ENCODE data around the gene ETNPPL.
"Not testable (repeated sequence)": the region's sequence is repeated elsewhere in the genome, so short reads cannot be mapped to it uniquely, and the experiment has no call there.

The ETNPPL gene

DNA sequence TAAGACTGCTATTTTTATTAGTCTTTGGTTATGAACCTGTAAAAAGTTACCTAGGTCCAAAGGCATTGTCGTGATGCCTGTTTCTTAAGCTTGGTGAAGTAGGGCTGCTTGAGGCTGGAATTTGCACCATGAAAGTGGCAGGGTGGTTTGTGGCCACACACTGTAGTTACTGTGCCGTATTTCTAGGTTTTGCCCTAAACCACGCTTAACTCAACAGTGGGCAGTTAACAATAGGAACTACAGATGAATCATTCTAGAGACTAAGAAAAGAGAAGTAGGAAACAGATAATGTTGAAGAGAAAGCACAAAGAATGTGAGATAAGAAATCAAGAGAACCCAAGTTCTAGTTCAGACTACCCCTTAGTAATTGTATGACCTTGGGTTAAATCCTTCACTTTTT lies 11.5 kb downstream of the ETNPPL start:
- no peak for DNase-seq

DNA sequence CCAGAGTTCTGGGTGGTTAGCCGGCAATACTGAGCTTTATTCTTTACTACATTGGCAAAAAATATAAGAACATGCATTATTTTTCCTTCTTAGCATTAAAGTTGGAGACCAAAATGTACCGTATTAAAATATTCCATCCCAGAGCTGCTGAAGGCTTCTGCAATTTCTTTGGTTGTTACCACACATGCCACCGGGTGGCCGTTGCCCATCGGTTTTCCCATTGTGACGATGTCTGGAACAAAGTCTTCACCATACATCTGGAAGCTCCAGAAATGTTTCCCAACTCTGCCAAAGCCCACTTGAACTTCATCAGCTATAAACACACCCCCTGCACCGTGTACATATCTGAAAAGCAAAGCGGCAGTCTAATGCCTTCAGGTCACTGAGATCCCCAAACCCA lies 13.7 kb downstream of the ETNPPL start:
- DNase-seq = no peak

DNA sequence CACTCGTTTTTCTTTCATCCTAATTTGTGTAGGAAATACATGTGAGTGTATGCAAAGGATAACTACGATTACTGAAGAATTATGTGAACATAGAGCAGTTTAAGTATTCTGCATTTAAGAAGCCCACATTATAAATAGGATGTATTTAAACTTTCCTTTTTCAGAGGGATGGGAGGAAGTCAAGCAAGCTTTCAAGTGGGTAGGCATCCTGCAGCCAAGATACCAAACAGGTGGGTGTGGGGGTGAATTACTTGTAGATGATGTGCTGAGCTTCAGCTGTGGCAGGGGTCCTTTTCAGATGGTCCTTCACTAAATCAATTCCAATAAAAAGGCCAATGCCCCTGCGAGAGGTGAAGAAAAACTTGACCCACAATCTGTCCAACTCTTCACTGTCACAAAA lies 16.3 kb downstream of the ETNPPL start:
- DNase-seq = no peak

DNA sequence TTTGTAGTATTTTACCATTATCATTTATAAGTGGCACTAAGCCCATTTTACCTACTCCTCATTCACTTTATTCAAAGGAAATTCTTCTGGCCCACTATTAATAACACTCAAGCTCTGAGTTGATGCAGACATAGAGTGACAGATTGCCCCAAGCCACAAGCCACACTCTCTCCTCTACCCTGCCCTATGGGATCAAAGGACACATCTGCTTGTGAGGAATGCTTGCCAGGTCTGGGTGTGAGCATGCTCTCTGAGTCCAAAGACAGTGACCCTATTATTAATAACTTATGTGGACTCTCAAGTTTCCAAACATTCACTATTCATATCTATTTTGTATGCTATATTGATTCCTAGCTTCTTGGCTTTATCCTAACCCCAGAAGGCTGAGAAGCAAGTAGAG lies 18.5 kb downstream of the ETNPPL start:
- DNase-seq = no peak

DNA sequence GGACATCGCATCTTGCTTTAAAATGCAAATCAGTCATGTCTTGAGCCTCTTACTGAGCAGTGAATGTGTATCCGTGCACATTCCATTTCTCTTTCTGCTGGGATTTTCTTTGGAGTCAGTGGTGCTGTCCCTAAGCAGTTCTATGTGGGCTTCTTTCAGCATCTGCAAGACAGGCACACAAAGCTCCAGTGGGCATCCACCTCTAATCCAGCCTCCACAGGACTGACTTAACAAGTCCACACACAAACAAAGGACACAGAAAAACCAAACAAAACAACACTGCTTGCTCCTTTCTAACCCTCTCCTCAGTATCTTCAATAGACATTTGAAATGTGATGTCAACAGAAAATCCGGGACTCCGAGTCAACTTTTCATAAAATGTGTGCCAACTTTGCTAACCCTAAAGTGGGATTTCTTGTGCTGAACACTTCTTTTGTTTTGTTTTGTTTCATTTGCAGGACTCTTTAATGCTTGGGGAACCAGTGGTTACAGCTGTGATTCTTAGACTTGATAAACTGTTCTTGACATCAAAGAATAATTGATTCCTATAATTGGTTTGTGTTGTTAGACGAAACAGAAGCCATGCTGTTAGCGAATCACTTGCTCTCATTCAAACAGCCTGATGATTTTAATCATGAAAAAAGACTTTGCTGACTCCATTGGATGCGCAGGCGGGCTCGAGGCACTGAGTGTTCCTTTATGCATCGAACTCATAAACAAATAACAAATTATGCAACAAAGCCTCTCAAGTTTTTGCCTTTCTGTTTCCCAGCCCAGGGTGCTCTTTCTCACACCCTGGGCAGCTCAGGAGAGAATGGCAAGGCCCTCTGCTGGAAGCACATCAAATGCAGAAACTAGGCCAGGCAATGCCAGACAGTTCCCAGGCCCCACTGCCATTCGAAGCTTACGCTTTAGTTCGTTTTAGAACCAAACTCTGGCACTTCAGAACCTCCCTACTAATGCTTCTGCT lies 20.1 kb downstream of the ETNPPL start:
- DNase-seq = no peak

DNA sequence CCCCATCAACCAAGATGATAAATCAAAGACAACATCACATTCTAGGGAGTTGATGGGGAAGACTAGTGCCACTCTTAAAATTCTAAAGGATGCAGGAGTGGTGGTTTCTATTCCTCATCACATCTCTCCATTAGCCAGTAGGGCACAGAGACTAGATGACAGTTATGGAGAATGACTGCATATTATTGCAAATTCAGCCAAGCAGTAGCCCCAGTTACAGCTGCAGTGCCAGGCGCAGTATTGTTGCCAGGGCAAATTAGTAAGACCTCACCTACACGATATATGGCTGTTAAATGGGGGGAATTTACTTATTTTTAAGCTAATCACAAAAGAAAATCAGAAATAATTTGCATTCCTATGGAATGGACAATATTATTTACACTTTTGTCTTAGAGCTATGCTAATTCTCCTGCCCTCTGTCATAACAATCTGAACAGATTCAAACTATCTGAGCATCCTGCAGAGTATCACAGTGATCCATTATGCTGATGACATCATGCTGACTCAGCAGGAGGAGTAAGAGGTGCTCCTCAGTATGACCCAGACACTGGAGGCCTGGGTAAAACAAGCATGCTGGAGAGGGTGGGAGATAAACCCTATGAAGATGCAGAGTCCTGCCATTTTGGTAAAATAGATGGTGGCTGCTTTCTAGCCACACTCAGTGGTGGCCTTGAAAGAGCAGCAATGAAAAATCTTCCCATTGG lies 24.7 kb downstream of the ETNPPL start:
- DNase-seq = no peak

DNA sequence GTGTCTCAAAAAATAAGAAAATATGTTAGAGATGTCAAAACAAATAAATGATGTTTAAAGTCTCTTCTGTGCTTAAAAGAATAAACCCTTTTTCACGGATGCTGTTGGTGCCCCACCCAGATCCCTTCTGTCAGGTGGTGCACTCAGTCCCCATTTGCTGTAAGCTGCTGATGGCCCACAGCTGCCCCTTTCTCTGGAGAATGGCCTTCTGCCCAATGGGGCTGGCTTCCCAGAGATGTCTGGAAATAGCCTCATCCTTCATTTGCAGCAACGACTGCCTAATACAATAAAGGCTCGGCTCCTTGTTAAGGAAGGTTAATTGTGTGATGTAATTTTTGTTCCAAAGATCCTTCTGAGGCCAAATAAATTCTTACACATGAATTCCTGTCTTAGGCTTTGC lies 31.8 kb downstream of the ETNPPL start:
- no peak for DNase-seq

DNA sequence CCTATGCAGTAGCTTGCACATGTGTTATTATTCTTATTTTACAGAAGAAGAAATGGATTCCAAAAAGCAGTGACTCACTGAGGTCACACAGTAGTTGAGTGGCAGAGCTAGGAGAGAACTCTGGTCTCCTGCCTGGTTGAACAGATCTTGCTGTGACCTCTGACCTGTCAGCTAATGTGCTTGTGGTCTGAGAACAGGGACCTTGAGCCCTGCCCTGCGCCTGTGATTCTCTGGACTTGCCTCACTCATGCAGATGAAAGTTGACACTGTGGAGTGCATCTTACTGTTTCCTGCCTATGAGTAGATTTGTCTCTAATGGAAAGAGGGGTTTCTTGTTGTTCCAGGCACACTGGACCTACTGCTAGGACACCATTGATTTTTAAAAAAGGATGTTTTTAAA lies 32.3 kb downstream of the ETNPPL start:
- DNase-seq = no peak

DNA sequence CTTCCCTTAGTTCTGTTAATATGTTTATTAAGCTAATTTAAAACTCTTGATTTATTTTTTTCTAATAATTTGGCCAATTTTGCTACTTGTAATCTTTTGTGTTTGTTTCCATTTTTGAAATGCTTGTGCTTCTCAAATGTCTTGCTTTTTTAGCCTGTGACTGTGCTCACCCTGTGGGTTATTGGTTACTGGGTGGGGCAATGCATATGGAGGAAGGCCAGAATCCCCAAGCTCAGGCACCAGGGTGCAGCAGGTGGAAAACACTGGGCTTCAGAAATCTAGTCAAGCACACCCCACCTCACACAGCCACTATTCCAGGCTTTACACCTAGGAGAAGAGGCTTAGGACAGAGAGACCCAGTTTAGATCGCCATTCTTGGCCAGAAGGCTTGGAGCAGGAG lies 33.1 kb downstream of the ETNPPL start:
- no peak for DNase-seq

DNA sequence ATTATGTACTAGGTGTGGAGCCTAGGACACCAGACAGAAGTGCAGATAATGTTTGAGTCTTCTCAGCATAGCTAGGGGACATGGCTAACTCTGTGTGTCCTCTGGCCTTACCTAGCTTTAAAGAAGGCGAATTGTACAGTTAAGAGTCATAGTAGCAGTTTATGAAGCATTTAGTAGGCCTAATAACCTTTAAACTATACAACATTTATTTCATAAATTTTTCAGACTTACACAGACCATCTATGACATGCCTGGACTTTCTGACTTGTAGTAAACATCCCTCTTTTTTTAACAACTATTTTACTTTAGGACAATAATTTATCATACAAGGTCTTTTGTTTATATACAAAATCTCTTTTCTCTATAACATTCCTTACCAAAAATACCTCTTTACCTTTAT lies 37.4 kb downstream of the ETNPPL start:
- no peak for DNase-seq

DNA sequence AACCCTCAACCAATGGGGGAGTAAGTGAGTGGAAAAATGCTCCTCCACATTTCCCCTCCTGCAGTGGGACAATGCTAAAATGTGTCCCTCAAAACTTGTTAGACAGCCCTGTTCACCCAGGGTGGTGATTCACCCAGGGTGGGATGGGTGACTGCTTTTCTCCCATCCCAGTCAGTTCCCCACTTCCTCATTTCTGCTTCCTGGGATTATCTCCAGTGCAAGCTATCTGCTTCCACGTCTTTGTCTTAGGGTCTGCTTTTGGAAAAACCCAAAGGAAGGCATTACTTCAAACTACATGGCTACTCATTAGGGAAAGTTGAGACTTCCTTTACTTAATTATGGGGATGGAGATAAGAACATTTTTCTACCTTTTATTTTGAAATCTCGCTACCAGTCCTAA lies 45.5 kb downstream of the ETNPPL start:
- no peak for DNase-seq

DNA sequence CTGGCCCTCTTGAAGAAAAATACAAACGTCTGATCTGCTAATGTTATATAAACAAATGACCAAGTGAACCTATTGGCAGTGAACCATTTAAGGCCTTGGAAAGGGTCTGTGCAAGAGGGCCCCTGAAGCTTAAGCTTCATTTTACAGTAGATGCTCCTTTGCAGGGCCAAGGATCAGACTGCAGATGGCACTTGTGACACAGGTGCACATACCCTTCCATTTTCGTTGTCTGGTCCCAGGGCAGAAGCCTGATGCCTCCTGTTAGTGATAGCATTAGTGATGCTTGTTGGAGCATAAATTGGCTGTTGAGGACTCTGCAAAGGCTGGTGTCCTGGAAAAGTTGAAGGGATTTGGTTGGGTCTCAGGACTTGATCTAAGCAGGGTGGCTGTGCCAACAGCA lies 46.5 kb downstream of the ETNPPL start:
- no peak for DNase-seq

DNA sequence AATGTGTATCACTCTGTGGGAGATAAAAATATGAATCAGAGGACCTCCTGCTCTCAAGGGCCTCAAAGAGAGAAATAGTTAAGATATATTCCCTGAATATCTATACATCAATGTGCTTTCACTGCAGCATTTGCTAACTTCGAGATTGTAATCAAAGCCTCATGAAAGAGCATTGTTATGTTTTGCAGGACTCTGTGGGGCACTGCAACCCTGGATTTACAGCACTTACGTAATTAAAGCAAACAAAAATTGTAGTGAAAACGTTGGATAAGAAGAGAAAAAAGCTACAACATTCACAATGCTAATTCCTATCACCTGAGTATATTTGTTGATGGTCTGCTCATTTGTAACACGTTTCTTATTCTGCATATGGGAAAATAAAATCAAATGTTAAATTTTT lies 48.0 kb downstream of the ETNPPL start:
- no peak for DNase-seq

DNA sequence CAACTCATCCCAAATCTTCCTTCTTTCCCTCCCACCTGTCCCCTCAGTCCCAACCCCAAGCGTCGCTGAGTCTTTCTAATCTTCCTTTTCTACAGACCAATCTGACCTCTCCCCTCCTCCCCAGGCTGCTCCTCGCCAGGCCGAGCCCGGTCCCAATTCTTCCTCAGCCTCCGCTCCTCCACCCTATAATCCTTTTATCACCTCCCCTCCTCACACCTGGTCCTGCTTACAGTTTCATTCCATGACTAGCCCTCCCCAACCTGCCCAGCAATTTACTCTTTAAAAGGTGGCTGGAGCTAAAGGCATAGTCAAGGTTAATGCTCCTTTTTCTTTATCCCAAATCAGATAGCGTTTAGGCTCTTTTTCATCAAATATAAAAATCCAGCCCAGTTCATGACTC lies 52.3 kb downstream of the ETNPPL start:
- DNase-seq = not testable (repeated sequence)

DNA sequence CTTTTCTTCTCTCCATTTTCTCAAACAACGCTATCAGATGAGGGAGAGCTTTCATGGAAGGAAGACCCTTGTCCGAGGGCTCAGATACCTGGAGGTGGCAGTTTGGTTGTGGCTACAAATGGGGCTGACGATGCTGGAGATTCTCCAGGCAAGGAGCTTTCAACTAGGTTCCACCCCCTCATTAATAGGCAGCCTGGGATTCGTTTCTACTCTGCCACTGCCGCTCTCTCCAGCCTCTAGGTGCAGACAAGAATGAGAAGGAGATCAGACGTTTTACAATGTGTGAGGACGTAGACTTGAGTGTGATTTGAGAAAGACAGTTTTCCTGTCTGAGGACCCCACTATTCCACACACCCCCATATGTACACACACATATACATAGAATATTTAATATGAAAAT lies 53.1 kb downstream of the ETNPPL start:
- DNase-seq = no peak

DNA sequence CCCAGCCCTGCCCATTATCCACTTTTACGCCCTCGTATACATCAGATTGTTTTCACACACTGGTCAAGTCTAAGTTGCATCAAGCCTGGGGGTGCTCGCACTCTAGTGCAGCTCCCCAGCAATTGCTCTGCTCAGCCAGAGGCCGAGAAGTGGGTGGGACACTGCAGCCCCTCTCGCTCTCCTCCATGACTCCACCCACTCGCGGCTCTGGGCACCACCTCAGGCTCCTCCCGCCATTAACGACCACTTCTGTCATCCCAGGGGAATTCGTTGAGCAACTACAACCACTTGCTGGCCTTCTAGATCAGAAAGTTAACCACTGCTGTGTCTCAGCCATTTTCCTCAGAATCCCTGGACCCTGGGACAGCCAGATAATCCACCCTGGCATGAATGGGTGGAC lies 53.6 kb downstream of the ETNPPL start:
- no peak for DNase-seq

DNA sequence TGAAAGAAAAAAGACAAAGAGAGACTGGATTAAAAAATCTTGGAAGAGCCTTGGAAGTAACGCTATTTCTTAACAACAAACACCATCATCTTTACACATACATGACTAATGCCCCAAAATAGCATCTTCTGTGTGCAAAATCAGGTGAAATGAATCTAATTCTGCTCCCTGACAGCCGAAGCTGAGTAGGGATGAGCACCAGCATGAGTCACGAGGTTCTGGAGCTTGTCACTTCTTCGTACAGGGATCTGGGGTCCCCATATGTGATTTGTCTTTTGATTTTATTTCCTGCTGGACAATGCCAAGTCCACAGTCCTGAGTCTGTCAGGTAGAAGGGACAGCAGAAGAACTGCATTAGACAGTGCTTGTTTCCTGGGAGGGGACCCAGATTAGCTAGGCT lies 56.6 kb downstream of the ETNPPL start:
- no peak for DNase-seq

DNA sequence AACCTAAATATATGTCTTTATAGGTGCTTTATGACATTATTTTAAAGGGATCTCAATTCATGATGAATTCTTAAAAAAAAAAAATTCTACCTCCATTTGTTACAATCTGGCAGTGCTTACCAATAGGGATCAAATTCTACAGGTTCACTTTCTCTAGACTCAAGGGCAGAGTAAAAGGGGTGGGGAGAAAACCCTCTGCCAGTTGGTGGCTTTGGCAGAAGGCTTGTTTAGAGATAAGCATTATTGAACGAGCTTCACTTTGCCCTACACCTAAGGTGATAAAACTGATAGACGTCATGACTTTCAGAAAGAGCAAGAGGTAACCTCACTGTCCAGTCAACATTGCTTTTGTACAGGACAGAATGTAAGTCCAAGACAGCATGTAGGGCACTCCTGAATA lies 58.9 kb downstream of the ETNPPL start:
- DNase-seq = no peak

DNA sequence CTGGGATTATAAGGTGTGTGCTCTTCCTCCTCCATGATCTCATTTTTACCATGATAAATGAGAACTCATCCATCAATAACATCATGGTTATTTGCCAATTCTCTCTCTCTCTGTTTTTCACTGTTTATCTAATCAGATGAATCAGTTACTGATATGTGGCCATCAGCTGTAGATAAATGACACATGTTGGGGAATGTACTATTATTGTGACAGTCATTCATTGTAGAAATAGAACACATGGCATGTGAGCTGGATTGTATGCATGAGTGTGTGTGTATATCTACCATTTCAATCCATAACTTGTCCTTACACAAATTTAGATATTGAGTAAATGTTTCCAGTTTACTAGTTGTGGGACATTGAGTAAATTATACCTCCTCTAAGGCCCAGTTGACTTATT lies 59.5 kb downstream of the ETNPPL start:
- no peak for DNase-seq

DNA sequence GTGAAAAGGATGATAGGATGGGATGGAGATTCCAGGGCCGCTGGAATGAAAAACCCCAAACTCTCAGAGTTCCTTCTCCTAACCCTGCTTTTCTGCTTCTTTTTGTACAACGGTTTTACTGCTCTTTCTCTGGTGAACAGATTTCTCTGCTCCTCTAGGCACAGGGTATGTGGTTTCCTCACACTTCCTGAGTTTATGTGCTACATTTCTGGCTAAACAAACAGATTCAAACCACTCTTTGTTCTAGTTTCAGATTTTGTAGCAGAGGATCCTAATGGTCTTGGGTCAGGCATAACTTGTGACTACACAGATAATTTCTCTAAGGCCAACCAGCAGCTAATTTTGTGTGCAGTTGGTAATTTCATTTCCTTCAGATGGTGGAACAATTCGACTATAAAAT lies 59.9 kb downstream of the ETNPPL start:
- no peak for DNase-seq

DNA sequence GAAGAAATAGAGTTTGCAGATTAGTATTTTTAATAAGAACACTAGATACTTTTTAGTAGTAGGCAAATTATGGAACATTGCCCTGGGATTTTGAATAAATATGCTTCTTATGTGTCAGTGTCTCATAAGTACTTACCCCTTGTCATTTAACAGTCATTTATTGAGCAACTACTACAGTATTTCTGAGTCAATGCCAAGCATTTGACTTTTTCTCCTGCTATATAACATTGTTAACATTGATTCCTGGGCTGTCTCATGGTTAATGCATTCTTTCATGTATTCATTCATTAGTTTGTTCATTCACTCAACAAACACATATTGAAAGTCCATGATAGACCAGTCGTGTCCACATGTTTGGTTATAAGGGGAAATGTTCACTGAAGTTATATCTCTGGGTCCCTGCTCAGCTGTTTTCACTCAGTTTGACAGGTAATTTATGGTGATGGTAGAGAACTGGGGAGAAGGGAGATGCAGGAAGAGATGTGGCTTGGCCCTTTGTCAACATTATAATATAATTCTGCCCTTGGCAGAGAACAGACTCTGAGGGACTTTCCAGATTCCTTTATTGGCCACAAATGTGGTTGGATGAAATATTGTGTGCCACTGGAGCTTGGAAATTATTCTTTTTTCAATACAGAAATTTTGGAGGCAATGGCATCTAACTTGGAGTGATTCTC lies 62.6 kb downstream of the ETNPPL start:
- no peak for DNase-seq

DNA sequence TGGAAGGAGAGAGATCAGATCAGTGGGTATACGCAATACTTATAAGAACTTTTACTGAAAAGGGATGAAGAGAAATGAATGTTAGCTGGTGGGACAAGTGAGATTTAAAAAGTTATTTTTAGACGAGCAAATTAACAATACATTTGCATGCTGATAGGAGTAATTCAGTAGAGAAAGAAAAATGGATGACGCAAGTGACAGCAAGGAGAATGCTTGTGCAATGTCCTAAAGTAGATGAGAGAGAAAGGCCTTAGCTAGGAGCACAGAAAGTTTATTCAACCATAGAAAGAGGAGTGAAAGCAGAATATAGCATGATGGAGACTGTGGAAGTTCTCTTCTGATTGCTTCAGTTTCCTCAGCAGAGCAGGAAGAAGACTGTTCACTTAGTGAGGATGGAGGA lies 66.7 kb downstream of the ETNPPL start:
- no peak for DNase-seq

DNA sequence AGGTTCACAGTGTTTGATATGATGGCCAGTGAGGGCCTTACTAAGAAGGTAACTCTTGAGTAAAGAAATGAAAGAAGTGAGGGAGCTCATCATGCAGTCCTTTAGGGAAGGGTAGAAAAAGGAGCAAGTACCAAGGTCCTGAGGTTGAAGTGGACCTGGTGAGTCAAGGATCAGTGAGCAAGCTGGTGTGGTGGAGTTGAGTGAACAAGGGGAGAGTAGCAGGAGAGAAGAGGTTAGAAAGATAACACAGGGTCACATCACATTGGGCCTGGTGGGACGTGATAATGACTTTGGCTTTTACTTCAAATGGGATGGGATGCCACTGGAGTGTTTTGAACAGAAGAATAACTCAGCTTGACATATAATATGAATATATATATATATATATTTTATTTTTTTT lies 67.8 kb downstream of the ETNPPL start:
- no peak for DNase-seq

DNA sequence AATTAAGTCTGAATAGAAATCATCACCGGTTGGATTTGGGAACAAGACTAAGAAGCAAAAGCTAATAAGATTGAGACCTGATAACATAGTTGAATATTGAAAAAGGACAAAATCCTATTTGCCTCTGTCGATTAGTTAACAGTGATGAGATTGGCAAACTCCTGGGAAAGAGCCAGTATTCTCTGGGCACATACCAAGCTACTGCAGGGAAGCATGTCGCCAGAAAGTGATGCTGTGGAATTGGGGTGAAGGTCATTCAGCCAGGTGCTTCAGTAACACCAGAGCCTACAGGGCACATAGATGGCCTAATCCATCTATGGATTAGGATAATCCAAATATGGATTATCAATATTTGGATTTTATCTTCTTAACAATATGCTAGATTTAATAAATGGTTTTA lies 68.4 kb downstream of the ETNPPL start:
- DNase-seq = no peak

Data from CD4-positive, alpha-beta T cell treated with Interleukin-12 subunit alpha and Interleukin-12 subunit beta, for 1 hour (primary cell).